Duodenal mucosa (tissue), 2 donors: ENCODE results near the gene SMAD6.

Experiments
- H3K27ac ChIP-seq: one replicate; pipeline ENCODE4 v1.7.0; 2013; ENCODE audit warnings: low read depth, low read length
- H3K27me3 ChIP-seq, 2 donors: one replicate each; pipeline ENCODE4 v1.7.0; 2013; ENCODE audit warnings: low read length in 2 of 2, control low read depth in 1 of 2; ENCODE audit not compliant: insufficient read depth in 2 of 2, control insufficient read depth in 1 of 2
- H3K36me3 ChIP-seq, 2 donors: one replicate each; pipeline ENCODE4 v1.7.0; 2013; ENCODE audit warnings: low read length in 2 of 2, control low read depth in 1 of 2; ENCODE audit not compliant: insufficient read depth in 2 of 2, control insufficient read depth in 1 of 2
- H3K4me1 ChIP-seq, 2 donors: one replicate each; pipeline ENCODE4 v1.7.0; 2013; ENCODE audit warnings: low read length in 2 of 2, control low read depth in 1 of 2; ENCODE audit not compliant: insufficient read depth in 2 of 2, control insufficient read depth in 1 of 2
- H3K4me3 ChIP-seq, 2 donors: one replicate each; pipeline ENCODE4 v1.7.0; 2013; ENCODE audit warnings: low read length in 2 of 2, low read depth in 1 of 2
- H3K9ac ChIP-seq, 2 donors: one replicate each; pipeline ENCODE4 v1.7.0; 2013; ENCODE audit warnings: low read length in 2 of 2, low read depth in 1 of 2
- H3K9me3 ChIP-seq, 2 donors: one replicate each; pipeline ENCODE4 v1.7.0; 2013; ENCODE audit warnings: low read length in 2 of 2, control low read depth in 1 of 2; ENCODE audit not compliant: control insufficient read depth in 1 of 2

The SMAD6 gene

DNA sequence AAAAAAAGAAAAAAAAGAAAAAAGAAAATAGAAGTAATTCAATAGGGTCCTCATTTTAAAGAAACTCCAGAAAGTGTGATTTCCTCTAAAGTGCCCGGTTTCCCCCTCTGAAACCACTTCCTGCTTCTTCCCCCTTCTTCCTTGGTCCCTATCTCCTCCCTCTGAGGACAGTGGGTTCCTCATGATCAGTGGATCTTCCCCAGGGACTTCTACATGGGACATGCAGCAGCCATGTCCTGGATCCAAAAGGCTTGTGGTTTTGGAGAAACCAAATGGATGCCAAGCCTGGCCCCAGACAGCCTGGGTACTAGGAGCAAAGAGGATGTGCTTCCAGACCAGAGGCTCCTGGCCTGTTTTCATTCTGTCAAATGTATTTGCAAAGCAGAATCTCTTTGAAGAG is 26.6 kb upstream of the SMAD6 start:
- Histone ChIP-seq H3K27ac (no peak overlapping the region), H3K36me3 (no peaks in the 10 kb centered on the region), H3K4me1 (peaks cover 0 to 7% of the 10 kb centered on the region in 2 donors), H3K27me3 (no peaks in the 10 kb centered on the region), H3K4me3 (no peak overlapping the region), H3K9ac (no peak overlapping the region), H3K9me3 (no peaks in the 10 kb centered on the region)

DNA sequence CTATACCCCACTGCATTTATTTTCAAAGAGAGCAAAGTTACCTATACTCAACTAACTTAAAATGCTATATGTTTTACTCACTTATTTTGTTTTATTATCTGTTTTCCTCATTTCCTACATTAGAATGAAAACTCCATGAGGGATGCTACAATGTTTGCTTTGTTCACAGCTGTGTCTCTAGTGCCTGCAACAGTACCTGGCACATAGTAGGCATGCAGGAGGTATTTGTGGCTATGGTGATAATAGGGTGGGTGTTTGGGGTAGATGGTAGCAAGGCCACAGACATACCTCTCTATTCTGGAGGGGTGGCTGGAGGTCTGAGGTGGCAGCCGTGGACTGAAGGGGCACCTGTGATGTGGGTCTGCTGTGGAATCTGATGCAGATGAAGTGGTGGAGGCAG is 24.7 kb upstream of the SMAD6 start:
- Histone ChIP-seq H3K4me3 (no peak overlapping the region), H3K9me3 (no peaks in the 10 kb centered on the region), H3K9ac (no peak overlapping the region), H3K36me3 (no peaks in the 10 kb centered on the region), H3K27ac (no peak overlapping the region), H3K27me3 (no peaks in the 10 kb centered on the region), H3K4me1 (peaks cover 0 to 3% of the 10 kb centered on the region in 2 donors)

DNA sequence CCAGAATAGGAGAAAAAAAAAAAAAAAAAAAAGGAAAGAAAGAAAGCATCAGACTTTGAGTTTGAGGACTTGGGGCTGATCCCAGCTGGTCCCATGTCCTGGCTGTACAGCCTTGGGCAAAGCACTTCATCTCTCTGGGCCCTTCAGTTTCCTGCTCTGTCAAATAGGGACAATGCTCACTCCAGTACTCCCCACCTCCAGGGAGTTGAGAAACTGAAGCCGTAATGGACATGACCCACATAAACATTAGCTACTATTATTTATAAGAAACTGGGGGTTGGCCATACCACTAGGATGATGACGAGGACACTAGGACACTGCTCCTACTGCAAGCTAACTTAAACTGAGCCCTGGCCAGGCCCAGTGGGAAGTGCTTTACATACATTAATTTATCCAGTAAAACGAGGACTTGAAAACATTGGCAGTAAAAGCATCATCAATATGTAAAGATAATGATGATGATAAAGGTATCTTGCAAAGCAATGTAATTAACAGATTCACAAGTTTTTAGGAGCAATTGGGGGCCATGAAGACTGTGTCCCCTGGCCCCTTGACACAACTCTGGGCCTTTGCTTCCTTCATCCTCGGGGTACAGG is 22.9 kb upstream of the SMAD6 start:
- no peak overlapping the region for H3K27ac ChIP-seq
- H3K9me3 ChIP-seq = no peaks in the 10 kb centered on the region
- no peak overlapping the region for H3K4me3 ChIP-seq
- no peaks in the 10 kb centered on the region for H3K27me3 ChIP-seq
- H3K36me3 ChIP-seq = no peaks in the 10 kb centered on the region
- no peak overlapping the region for H3K9ac ChIP-seq
- H3K4me1 ChIP-seq = peaks cover 0 to 3% of the 10 kb centered on the region in 2 donors

DNA sequence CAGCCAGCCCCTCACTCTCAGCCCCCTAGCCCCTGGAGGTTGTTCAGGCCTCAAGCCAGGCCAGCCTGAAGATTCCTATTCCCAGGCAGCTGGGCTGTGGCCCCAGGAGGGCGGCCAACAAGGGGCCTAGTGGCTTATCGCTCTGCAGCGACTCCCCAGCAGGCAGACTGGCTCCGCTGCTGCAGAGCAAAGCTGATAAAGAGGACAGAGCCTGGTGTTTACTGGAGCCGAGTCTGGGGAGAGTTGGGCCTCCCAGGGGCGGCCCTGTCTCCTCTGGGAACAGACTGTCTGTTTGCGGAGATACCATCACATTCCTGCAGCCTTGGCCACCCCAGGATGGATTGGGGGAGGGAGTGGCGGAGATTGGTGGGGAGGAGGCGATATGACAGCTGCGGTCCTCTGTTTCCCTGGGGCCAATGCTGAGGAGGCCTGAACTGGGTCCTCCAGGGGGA is 22.4 kb upstream of the SMAD6 start:
- Histone ChIP-seq H3K27me3 (no peaks in the 10 kb centered on the region), H3K4me1 (peaks cover 0 to 3% of the 10 kb centered on the region in 2 donors), H3K27ac (no peak overlapping the region), H3K36me3 (no peaks in the 10 kb centered on the region), H3K4me3 (no peak overlapping the region), H3K9ac (no peak overlapping the region), H3K9me3 (no peaks in the 10 kb centered on the region)

DNA sequence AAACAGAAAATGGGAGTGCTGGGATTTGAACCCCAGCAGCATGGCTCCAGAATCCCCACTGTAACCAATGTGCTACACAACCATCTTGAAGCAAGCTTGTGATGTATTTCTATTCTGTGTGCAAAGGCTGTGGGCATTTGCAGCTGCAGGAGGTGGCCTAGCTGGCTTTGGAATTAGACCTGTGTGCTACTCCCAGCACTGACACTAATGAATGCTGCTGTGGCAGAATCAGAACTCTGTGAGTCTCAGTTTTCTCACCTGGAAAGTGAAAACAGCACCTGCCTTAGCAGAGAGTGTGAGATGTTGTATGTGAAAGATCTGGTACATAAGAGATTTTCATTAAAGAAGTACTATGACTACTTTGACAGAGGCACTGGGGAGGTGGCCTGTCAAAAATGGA is 21.5 kb upstream of the SMAD6 start:
- H3K4me1 ChIP-seq = peaks cover 0 to 3% of the 10 kb centered on the region in 2 donors
- no peaks in the 10 kb centered on the region for H3K27me3 ChIP-seq
- H3K4me3 ChIP-seq = no peak overlapping the region
- no peaks in the 10 kb centered on the region for H3K36me3 ChIP-seq
- H3K9me3 ChIP-seq = no peaks in the 10 kb centered on the region
- H3K27ac ChIP-seq = no peak overlapping the region
- no peak overlapping the region for H3K9ac ChIP-seq

DNA sequence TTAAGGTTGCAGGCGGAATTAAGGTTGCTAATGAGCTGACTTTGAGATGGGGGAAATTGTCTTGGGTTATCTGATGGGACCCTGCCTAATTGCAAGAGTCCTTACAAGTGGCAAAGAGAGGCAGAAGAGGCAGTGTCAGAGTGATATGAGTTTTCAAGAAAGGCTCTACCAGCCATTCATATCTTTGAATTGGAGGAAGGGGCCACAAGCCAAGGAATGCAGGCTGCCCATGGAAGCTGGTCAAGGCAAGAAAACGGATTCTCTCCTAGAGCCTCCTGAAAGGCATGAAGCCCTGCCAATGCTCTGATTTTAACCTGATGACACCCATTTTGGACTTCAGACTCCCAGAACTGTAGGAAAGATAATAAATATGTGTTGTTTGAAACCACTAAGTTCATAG is 20.6 kb upstream of the SMAD6 start:
- no peak overlapping the region for H3K27ac ChIP-seq
- no peaks in the 10 kb centered on the region for H3K36me3 ChIP-seq
- no peak overlapping the region for H3K4me3 ChIP-seq
- peaks cover 0 to 3% of the 10 kb centered on the region in 2 donors for H3K4me1 ChIP-seq
- H3K27me3 ChIP-seq = no peaks in the 10 kb centered on the region
- no peaks in the 10 kb centered on the region for H3K9me3 ChIP-seq
- no peak overlapping the region for H3K9ac ChIP-seq

DNA sequence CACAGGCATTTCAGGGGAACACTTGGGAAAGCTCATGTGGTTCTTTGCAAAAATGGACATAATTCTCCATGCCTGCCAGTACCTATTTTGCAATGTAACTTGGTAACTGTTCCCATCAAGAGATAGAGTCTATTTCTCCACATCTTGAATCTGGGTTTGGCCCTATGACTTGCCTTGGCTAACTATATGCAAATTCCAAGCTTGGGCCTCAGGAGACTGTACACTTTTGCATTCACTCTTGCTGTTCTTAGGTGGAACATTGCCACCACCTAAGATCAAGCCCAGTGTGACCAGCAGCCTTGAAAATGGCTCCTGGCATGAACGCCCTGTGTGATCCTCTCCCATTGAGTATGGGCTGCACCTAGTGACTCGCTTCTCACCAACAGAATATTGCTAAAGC is 19.8 kb upstream of the SMAD6 start:
- no peak overlapping the region for H3K27ac ChIP-seq
- no peak overlapping the region for H3K4me3 ChIP-seq
- no peak overlapping the region for H3K9ac ChIP-seq
- H3K9me3 ChIP-seq = no peaks in the 10 kb centered on the region
- H3K27me3 ChIP-seq = no peaks in the 10 kb centered on the region
- H3K4me1 ChIP-seq = peaks cover 0 to 3% of the 10 kb centered on the region in 2 donors
- H3K36me3 ChIP-seq = no peaks in the 10 kb centered on the region

DNA sequence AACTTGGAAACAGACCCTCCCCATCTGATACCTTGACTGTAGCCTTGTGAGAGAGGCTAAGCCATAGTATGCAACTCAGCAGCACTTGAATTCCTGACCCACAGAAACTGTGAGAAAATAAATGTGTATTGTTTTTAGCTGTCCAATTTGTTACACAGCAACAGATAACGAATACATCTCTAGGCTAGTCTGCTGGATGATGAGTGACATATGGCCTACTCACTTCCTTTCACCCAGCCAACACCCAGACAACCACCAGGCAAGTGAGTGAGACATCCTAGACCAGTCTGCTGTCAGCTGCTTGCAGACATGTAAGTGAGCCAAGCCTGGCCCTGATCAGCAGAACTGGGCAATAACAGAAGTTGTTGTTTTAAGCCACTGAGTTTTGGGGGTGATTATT is 19.2 kb upstream of the SMAD6 start:
- Histone ChIP-seq H3K27me3 (no peaks in the 10 kb centered on the region), H3K36me3 (no peaks in the 10 kb centered on the region), H3K4me3 (no peak overlapping the region), H3K4me1 (peaks cover 0 to 3% of the 10 kb centered on the region in 2 donors), H3K9ac (no peak overlapping the region), H3K27ac (no peak overlapping the region), H3K9me3 (no peaks in the 10 kb centered on the region)

DNA sequence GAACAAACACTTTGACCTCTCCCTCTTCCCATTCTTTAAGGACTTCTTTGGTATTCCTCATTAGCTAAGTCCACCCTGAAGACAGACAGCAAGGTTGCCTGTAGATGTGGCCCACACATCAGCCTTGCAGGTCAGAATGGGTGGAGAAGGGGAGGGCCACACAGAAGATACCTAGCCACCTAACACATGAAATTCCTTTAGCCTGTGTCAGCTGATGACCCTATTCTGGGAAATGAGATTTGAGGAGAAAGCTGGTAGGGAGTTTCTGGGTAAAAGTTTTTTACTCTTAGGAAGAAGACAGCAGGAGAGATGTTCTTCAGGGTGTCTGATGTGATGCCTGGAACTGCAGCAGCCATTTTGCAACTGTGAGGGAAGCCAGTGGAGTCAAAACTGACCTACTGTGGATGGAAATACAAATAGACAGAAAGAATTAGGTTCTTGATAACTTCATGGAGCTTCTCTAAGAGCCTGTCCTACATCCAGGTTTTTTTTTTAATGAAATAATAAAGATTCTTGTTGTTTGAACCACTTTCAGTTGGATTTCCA is 17.8 kb upstream of the SMAD6 start:
- H3K36me3 ChIP-seq = no peaks in the 10 kb centered on the region
- H3K27ac ChIP-seq = no peak overlapping the region

DNA sequence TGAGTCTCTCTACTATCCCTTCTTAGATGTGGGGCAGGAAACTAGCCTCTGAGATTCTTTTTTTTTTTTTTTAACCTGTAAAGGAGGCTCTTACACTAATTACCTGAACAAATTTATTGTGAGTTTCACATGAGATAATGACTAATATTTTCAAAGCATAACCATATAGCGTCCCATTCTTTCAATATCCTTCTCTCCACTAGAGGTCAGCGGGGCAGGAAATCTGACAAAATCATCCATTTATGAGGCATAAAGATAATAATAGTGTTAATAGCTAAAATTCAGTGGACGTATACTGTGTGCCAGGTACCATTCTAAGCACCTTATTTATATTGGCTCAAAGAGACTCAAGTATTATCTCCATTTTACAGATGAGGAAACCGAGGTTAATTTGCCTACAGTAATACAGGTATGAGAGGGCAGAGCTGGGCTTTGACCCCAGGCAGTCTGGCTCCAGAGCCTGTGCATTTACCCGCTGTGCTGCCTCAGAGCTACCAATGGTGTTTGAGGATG is 16.3 kb upstream of the SMAD6 start:
- Histone ChIP-seq H3K9ac (no peak overlapping the region), H3K4me3 (no peak overlapping the region), H3K4me1 (no peaks in the 10 kb centered on the region)

More for the DNA sequence above, 17.8 kb upstream of the SMAD6 start:
- no peak overlapping the region for H3K4me3 ChIP-seq
- H3K4me1 ChIP-seq = no peaks in the 10 kb centered on the region
- H3K27me3 ChIP-seq = no peaks in the 10 kb centered on the region
- no peak overlapping the region for H3K9ac ChIP-seq
- H3K9me3 ChIP-seq = no peaks in the 10 kb centered on the region

More for the DNA sequence above, 16.3 kb upstream of the SMAD6 start:
- Histone ChIP-seq H3K9me3 (no peaks in the 10 kb centered on the region), H3K36me3 (no peaks in the 10 kb centered on the region), H3K27ac (no peak overlapping the region), H3K27me3 (no peaks in the 10 kb centered on the region)
